SJCRH30 (cell line): Measurements from ENCODE around the gene SLC25A53. TPM values are rescaled to one million over a fixed set of nuclear protein-coding genes. Genes with fewer than 3 reads are reported as not detected.
A peak's percentile ranks its signal among the peaks of the same experiment; 100 is the strongest.

Experiments used
- DNase-seq, 2 experiments: peaks; one replicate each; pipeline ENCODE4 v3.0.0-alpha.2; 2015 to 2020
- H3K27ac ChIP-seq: fragments of 250-450 bp; sonication (Bioruptor Pico); 2 replicates; pipeline ENCODE4 v1.5.1; 2020; ENCODE audit warnings: mild to moderate bottlenecking, moderate library complexity
- H3K27me3 ChIP-seq: fragments of 250-450 bp; sonication (Bioruptor Pico); 2 replicates; pipeline ENCODE4 v1.5.1; 2020; ENCODE audit warnings: mild to moderate bottlenecking, moderate library complexity
- H3K36me3 ChIP-seq: fragments of 250-450 bp; sonication (Bioruptor Pico); 2 replicates; pipeline ENCODE4 v1.5.1; 2020; ENCODE audit warnings: mild to moderate bottlenecking, moderate library complexity
- H3K4me1 ChIP-seq: fragments of 250-450 bp; sonication (Bioruptor Pico); 2 replicates; pipeline ENCODE4 v1.5.1; 2020; ENCODE audit warnings: mild to moderate bottlenecking, moderate library complexity
- H3K4me3 ChIP-seq: fragments of 250-450 bp; sonication (Bioruptor Pico); 2 replicates; pipeline ENCODE4 v1.5.1; 2020; ENCODE audit warnings: mild to moderate bottlenecking, moderate library complexity
- H3K9me3 ChIP-seq: fragments of 250-450 bp; sonication (Bioruptor Pico); replicated peaks from 2 replicates; pipeline ENCODE4 v1.5.1; 2020; ENCODE audit warnings: mild to moderate bottlenecking, moderate library complexity
- total RNA-seq: library from RNA; depleted of rRNA; stranded (reverse); fragments of >200 nt; shearing (Covaris generic); gene quantifications from 2 replicates; pipeline ENCODE4 v1.2.3, GENCODE V29; 2014; rRNA removed

The SLC25A53 gene, protein sequence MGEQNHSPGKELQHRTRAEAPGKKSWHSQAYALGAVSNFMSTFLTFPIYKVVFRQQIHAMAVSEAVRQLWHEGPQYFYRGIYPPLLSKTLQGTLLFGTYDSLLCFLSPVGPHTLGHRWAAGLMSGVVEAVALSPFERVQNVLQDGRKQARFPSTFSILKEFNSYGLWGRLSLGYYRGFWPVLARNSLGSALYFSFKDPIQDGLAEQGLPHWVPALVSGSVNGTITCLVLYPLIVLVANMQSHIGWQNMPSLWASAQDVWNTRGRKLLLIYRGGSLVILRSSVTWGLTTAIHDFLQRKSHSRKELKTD
- total RNA-seq, result 3.1 and 4.2 TPM in 2 replicates

DNA sequence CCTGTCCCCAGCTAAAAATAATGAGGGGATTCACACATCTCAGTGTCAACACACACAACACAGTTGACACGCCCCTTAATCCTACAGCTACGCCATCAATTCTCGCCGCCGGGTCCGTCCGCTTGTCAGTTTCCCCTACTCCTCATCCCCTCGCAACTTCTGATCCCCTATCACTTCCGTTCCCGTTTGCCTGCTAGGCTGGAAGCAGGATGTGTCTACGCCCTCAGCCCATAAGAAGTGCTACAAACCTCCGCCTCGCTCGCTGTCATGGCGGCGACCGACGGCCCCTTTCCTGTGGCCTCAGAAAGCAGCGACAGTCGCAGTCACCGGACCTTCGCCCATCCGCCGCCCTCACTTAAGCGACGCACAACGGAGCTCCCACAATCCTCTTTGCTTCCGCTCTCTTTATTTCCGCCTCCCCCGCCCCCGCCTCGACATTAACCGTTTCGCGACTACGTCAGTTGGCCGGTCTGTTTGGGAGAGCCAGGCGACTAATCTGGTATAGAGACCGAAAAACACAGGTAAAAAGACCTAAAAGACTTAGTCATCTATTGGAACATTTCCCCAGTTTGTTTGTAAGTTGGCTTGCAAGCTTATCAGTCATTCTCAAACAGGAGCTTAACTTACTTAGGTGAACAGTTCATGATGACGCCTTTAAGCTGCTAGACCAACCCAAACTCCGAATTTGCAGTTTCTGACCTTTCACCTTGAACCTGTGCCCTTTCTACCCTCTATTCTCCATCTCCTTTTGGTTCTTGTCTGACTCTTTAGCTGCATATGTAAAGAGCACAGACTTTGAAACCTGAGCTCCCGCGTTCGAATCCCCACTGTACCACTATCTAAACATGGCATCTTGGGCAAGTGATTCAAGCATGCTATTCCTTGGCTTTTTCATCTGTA, at the start of gene SLC25A53:
TSS of gene SLC25A53 (minus strand) at position 380 of the 900 bp plus-strand sequence. CDS start 51,752 bp downstream, outside the sequence.
- Histone ChIP-seq H3K27ac (peak within 1 kb of the TSS; percentile 69), H3K4me3 (peak within 1 kb of the TSS; percentile 57), H3K36me3 (no peaks in the 10 kb centered on the region), H3K9me3 (no peaks in the 10 kb centered on the region), H3K4me1 (no peaks in the 10 kb centered on the region), H3K27me3 (no peaks in the 10 kb centered on the region)
- peak; percentile 35 to 47 for DNase-seq

DNA sequence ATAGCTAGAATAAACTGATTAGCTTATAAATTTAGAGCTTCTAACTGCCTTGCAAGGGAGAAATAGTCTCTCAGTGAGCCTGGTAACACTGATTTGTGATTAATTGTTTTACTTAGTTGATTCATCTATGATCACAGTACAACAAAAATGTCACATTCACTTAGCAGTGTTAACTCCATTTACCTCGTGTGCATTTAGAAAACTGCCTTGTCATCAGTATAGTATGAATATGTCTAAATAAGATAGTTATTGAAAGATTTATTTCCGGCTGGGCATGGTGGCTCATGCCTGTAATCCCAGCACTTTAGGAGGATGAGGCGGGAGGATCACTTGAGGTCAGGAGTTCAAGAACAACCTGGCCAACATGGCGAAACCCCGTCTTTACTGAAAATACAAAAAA, 48.7 kb upstream of the SLC25A53 start:
- Histone ChIP-seq H3K27me3 (no peaks in the 10 kb centered on the region), H3K9me3 (no peaks in the 10 kb centered on the region), H3K4me3 (no peak overlapping the region), H3K36me3 (no peaks in the 10 kb centered on the region), H3K4me1 (no peaks in the 10 kb centered on the region), H3K27ac (no peak overlapping the region)
- no peak for DNase-seq

DNA sequence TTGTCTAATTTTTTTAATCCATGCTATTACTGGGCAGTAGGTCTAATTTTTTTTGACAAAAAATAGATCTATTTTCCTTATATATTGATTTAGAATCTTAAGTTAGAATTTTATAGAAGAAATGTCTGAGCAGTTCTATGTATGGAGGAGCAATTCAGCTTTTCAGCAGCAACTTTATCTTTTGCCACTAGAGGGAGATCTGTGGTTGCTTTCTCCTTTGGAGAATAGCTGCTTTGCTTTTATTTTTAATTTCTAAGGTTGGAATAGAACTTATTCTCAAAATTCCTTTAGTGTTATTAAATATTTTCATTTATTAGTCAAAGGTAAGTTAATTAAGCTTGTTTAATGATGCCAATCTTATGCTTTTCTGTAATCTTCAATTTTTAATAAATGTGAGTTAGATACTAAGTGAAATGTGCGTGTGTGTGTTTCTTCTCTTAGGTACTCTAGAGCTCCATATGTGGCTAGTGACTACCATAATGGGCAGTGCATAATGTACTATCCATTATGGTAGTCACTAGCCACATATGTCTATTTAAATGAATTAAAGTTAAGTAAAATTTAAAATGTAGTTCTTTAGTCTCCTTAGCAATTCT, 38.8 kb upstream of the SLC25A53 start:
- Histone ChIP-seq H3K36me3 (no peaks in the 10 kb centered on the region), H3K4me1 (no peaks in the 10 kb centered on the region), H3K9me3 (no peaks in the 10 kb centered on the region), H3K4me3 (no peak overlapping the region), H3K27me3 (no peaks in the 10 kb centered on the region), H3K27ac (no peak overlapping the region)
- peak in 1 of 2 experiments; percentile 4 for DNase-seq

DNA sequence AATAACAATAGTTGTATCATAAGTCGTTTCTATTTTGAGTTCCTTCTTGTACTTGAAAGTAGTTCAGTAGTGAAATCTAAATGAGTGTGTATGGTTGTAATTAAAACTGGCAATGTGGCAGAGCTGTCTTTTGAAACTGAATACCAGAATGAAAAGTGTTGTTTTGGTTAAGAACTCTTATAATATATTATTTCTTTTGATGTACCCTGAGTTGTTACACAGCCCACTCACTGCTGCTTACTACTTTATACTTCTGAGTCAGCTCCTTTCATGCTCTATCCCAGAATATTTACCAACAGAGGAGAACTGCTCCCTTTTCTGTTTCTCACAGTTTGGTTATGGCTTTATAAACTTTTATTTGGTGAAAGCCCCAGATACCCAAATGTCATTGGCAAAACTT, 38.2 kb upstream of the SLC25A53 start:
- Histone ChIP-seq H3K9me3 (no peaks in the 10 kb centered on the region), H3K36me3 (no peaks in the 10 kb centered on the region), H3K4me1 (no peaks in the 10 kb centered on the region), H3K27me3 (no peaks in the 10 kb centered on the region), H3K27ac (no peak overlapping the region), H3K4me3 (no peak overlapping the region)
- DNase-seq, result no peak

DNA sequence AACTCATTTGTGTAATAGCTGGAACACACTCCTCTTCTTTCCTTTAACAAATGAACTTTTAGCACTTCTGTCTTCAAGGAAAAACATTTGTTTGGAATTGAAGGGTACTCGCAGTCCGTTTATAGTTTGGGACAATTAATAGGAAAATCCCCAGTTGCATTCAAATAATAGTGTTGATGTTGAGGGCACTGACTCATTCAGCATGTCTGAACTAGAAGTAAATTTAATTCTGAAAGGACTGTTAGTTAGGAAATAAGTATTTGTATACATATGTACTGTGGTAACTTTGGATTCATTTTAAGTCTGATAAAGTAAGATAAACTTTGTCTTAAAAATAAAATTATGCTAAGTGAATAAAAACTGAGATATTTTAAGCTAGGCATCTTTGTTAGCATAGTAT, 36.7 kb upstream of the SLC25A53 start:
- DNase-seq, result no peak
- Histone ChIP-seq H3K4me3 (no peak overlapping the region), H3K27ac (no peak overlapping the region), H3K4me1 (no peaks in the 10 kb centered on the region), H3K36me3 (no peaks in the 10 kb centered on the region), H3K9me3 (no peaks in the 10 kb centered on the region), H3K27me3 (no peaks in the 10 kb centered on the region)

DNA sequence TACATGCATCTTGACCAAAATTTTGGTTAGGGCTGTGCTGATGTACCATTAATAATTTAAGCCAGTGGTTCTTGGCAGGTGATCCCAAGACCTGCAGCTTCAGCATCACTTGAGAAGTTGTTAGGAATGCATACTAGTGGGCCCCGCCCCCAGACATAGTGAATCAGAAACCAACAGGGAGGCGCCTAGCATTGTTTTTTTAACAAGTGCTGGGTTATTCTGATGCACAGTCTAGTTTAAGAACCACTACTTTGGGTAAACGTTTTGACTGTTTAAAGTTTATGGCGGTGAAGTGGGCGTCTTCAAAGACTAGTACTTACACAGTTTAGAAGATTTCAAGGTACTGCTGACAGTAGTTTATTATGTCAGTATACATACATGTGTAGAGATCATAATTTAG, 33.0 kb upstream of the SLC25A53 start:
- Histone ChIP-seq H3K27me3 (no peaks in the 10 kb centered on the region), H3K4me1 (no peaks in the 10 kb centered on the region), H3K36me3 (no peaks in the 10 kb centered on the region), H3K27ac (no peak overlapping the region), H3K9me3 (no peaks in the 10 kb centered on the region), H3K4me3 (no peak overlapping the region)
- no peak for DNase-seq

DNA sequence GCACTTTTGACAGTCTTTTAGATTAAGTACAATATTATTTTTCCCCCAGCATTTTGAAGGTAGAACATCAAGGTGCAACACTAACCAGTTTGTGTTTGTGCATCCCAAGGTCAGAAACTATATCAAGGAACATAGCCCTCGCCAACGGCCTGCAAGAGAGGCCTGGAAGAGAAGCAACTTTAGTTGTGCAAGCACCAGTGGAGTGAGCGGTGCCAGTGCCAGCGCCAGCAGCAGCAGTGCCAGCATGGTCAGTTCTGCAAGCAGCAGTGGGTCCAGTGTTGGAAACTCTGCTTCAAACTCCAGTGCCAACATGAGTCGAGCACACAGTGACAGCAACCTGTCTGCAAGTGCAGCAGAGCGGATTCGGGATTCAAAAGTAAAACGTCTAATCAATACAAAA, 31.1 kb upstream of the SLC25A53 start:
- no peaks in the 10 kb centered on the region for H3K4me1 ChIP-seq
- H3K36me3 ChIP-seq, result no peaks in the 10 kb centered on the region
- no peak for DNase-seq
- no peak overlapping the region for H3K4me3 ChIP-seq
- no peaks in the 10 kb centered on the region for H3K27me3 ChIP-seq
- H3K27ac ChIP-seq, result no peak overlapping the region
- H3K9me3 ChIP-seq, result no peaks in the 10 kb centered on the region

DNA sequence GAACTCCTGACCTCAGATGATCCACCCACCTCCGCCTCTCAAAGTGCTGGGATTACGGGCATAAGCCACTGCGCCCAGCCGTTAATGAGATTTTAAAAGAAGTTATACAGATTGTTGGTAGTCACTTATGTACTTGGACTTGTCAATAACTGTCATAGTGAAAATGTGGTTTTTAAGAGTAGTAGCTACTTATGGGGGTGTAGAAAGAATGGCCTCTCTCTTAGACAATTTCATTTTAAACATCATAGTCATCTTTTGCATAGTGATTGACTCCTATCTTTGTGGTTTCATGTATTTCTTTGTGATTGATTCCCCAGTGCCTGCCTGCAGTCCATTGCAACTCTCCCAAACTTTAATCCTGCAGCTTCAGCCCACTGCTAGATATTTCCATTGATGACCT, 26.9 kb upstream of the SLC25A53 start:
- H3K27me3 ChIP-seq, result no peaks in the 10 kb centered on the region
- no peaks in the 10 kb centered on the region for H3K4me1 ChIP-seq
- H3K4me3 ChIP-seq, result no peak overlapping the region
- H3K9me3 ChIP-seq, result no peaks in the 10 kb centered on the region
- DNase-seq, result no peak
- no peaks in the 10 kb centered on the region for H3K36me3 ChIP-seq
- no peak overlapping the region for H3K27ac ChIP-seq

DNA sequence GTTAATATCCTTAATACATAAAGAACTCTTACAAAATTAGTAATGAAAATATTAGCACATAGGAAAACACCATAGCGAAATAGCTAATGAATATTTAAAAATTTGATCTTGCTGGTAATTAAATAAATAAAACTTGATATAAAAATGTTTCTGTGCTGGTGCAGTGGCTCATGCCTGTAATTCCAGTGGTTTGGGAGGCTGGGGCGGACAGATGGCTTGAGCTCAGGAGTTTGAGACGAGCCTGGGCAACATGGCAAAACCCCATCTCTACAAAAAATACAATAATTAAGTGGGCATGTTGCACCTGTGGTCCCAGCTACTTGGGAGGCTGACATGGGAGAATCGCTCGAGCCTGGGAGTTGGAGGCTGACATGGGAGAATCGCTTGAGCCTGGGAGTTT, 17.0 kb upstream of the SLC25A53 start:
- H3K27me3 ChIP-seq, result no peaks in the 10 kb centered on the region
- H3K36me3 ChIP-seq, result no peaks in the 10 kb centered on the region
- H3K9me3 ChIP-seq, result no peaks in the 10 kb centered on the region
- H3K4me1 ChIP-seq, result no peaks in the 10 kb centered on the region
- no peak for DNase-seq
- no peak overlapping the region for H3K4me3 ChIP-seq
- H3K27ac ChIP-seq, result no peak overlapping the region

DNA sequence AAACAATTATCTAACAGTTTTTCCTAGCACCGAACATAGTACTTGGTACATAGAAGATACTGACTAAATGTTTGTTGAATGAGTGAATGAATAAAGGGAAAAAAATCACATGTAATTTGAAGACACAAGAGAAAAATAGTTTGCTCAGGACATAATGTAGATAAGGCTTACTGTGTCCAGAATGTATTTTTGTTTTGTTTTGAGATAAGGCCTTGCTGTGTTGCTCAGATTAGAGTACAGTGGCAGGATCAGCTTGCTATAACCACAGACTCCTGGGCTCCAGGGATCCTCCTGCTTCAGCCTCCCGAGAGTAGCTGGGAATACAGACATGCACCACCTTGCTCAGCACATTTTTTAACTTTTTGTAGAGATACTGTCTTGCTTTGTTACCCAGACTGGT, 16.0 kb upstream of the SLC25A53 start:
- Histone ChIP-seq H3K27me3 (no peaks in the 10 kb centered on the region), H3K4me3 (no peak overlapping the region), H3K4me1 (no peaks in the 10 kb centered on the region), H3K9me3 (no peaks in the 10 kb centered on the region), H3K36me3 (no peaks in the 10 kb centered on the region), H3K27ac (no peak overlapping the region)
- no peak for DNase-seq

DNA sequence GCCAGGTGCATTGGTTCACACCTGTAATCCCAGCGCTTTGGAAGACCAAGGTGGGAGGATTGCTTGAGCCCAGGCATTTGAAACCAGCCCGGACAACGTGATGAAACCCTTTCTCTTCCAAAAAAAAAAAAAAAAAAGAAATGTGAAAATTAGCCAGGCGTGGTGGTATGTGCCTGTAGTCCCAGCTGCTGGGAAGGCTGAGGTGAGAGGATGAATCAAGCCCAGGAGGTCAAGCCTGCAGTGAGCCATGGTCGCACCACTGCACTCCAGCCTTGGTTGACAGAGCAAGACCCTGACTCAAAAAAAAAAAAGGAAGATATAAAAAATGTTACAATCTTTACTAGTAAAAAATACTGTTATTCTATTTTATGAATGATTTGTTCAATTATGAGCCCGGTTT, 15.3 kb upstream of the SLC25A53 start:
- no peaks in the 10 kb centered on the region for H3K4me1 ChIP-seq
- no peak overlapping the region for H3K27ac ChIP-seq
- no peak overlapping the region for H3K4me3 ChIP-seq
- no peaks in the 10 kb centered on the region for H3K9me3 ChIP-seq
- no peaks in the 10 kb centered on the region for H3K36me3 ChIP-seq
- no peak for DNase-seq
- no peaks in the 10 kb centered on the region for H3K27me3 ChIP-seq

DNA sequence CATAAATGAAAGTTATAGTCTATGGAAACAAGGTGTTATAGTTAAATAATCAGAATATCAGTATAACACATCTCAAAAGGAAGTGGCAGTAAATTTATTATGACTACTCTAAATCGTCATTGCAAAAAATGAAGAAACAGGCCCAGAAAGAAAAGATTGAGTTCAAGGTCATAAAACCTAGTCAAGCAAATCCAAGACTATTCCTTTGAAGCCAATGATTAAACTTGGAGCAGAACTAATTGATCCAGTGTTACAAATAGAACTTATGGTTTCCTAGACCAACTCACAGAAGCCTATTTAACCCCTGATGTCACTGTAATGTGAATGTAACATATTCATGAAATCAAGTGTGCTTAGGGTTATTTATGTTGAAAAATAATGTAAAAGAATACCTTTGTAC, 11.3 kb upstream of the SLC25A53 start:
- H3K4me3 ChIP-seq, result no peak overlapping the region

DNA sequence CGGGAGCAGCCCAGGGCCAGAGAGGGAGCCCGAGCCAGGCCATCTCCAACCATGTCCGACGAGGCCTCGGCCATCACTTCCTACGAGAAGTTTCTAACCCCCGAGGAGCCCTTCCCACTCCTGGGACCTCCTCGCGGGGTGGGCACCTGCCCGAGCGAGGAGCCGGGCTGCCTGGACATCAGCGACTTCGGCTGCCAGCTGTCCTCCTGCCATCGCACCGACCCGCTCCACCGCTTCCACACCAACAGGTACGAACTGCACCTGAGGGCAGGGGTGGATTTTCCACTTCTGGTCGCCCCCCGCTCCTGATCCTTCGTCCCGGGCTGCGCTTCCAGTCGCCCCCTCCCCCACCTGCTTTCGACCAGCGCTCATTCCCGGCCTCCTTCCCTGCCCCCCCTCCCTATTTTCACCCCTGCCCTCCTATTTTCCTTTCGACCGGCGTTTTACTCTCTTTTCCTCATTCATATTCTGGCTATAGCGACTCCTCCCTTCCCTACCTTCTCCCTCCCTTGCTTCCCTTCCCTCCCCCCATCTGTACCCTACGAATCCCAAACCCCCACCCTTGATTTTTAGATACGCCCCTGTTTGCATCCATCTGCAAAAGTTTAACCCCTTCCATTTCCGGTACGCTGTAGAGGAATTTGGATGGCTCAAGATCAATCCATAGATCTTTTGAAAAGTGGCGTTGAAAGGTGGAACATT, 10.1 kb upstream of the SLC25A53 start:
- peak in 1 of 2 experiments; percentile 0 for DNase-seq
- no peaks in the 10 kb centered on the region for H3K36me3 ChIP-seq

More for the DNA sequence above, 11.3 kb upstream of the SLC25A53 start:
- Histone ChIP-seq H3K27me3 (no peaks in the 10 kb centered on the region), H3K9me3 (no peaks in the 10 kb centered on the region), H3K36me3 (no peaks in the 10 kb centered on the region), H3K4me1 (no peaks in the 10 kb centered on the region), H3K27ac (no peak overlapping the region)
- DNase-seq, result no peak

DNA sequence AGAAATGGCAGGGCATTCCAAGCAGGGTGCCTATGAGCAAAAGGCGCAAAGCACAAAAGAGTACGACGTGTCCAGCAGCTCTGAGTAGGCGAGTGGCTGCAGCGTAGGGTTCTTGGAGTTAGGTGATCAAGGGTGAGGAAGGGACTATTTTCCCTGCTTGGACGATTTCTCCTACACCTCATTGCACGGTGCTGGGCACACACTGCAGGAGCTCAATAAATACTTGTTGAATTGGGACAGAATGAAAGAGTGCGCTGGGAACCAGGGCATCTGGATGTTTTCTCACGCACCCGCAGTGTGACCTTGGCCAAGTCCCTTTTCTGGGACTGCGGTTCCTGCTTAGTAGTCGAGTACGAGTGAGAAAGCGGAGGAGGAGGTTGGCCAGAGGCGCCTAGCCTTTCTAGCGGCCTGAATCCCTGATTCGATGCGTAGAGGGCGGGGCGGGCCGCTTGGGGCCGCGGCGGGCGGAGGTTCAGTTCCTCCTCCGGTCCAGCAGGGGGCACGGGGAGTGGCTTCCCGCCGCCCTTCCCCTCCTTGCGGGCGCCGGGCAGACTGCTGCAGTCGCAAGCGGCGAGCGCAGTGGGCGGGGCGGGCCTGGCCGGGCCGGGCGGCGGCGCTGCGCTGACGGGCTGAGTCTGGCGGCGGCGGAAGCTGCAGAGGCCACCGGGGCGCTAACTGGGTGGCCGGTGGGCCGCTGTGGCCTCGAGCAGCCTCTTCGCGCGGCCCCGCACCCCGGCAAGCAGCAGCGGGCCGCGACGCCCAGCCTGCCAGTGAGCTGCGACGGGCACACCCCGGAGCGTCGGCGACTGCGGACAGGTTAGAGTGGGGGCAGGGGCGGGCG, 9.3 kb upstream of the SLC25A53 start, which contains the start of gene FAM199X:
TSS of gene FAM199X (plus strand) at position 560 of the 841 bp plus-strand sequence. CDS start 333 bp downstream, outside the sequence.
- Histone ChIP-seq H3K27ac (no peak within 1 kb of the TSS), H3K4me3 (peak within 1 kb of the TSS; percentile 60), H3K4me1 (no peaks in the 10 kb centered on the region), H3K9me3 (no peaks in the 10 kb centered on the region), H3K36me3 (no peaks in the 10 kb centered on the region), H3K27me3 (no peaks in the 10 kb centered on the region)
- DNase-seq, result peak; percentile 50 to 54

More for the DNA sequence above, 10.1 kb upstream of the SLC25A53 start:
- H3K27ac ChIP-seq, result no peak overlapping the region
- H3K27me3 ChIP-seq, result no peaks in the 10 kb centered on the region
- peak overlapping the region; percentile 60 for H3K4me3 ChIP-seq
- H3K9me3 ChIP-seq, result no peaks in the 10 kb centered on the region
- no peaks in the 10 kb centered on the region for H3K4me1 ChIP-seq
